HepG2 (cell line): Measurements from ENCODE around the gene OTUD7B. TPM values are rescaled to one million over a fixed set of nuclear protein-coding genes. Genes with fewer than 3 reads are reported as not detected.

ENCODE experiments used
- ATAC-seq: fragments of 200-7000 bp; cut with Tn5 transposase; 3 replicates; pipeline ENCODE4 v1.9.1; 2020; ENCODE audit warnings: mild to moderate bottlenecking, moderate library complexity
- BruUV-seq: library from RNA; stranded (reverse); fragments of 400-500 nt; replicated peaks from 2 replicates; lab custom pipeline; 2021; lab: Mats Ljungman, UMichigan
- CTCF ChIA-PET: fragments of 300-600 bp; formaldehyde crosslinking; extraction: SDS; loops from one replicate; lab custom pipeline; 2021; ENCODE audit warnings: low total read pairs, inconsistent platforms, low intra/inter-chr PET ratio; lab: Yijun Ruan, JAX
- POLR2A ChIA-PET: fragments of 350-600 bp; sonication (Branson Sonifier 250); formaldehyde crosslinking; loops from one replicate; lab custom pipeline; 2020; ENCODE audit warnings: antibody characterized with exemption, inconsistent platforms; lab: Yijun Ruan, JAX
- DNase-seq: peaks from one replicate; pipeline ENCODE4 v3.0.0-alpha.2; 2015; ENCODE audit warnings: low spot score
- FAIRE-seq: peaks from 3 replicates; lab custom pipeline; 2011; peaks lifted over from hg19 to GRCh38; lab: Jason Lieb, UNC
- H2AFZ ChIP-seq: one replicate; pipeline ENCODE4 v1.6.1; 2011; ENCODE audit warnings: low read length, inconsistent platforms
- H3K27ac ChIP-seq: fragments of 300-600 bp; 3 replicates; pipeline ENCODE4 v1.8.0; 2011; ENCODE audit warnings: mixed run types, mild to moderate bottlenecking, mixed read lengths, low read length, inconsistent platforms; ENCODE audit not compliant: insufficient read depth; ENCODE audit errors: extremely low read length
- H3K27me3 ChIP-seq, 2 experiments: fragments of 200-600 bp in 1 of 2; 2 replicates in 1 of 2; 3 replicates in 1 of 2; pipeline versions ENCODE4 v1.6.0 to v1.8.0; 2011; ENCODE audit warnings: low read length in 2 of 2, mild to moderate bottlenecking in 2 of 2, moderate library complexity in 2 of 2, inconsistent platforms in 1 of 2; ENCODE audit not compliant: insufficient read depth in 2 of 2, control insufficient read depth in 1 of 2
- H3K36me3 ChIP-seq, 2 experiments: fragments of 200-600 bp in 1 of 2; replicated peaks in 1 of 2; 2 replicates in 1 of 2; 3 replicates in 1 of 2; pipeline versions ENCODE4 v1.5.1 to v1.8.0; 2011; ENCODE audit warnings: low read length in 2 of 2, inconsistent platforms in 1 of 2; ENCODE audit not compliant: insufficient read depth in 2 of 2, control insufficient read depth in 1 of 2
- H3K4me1 ChIP-seq: 2 replicates; pipeline ENCODE4 v1.5.1; 2012; ENCODE audit warnings: low read length, inconsistent platforms; ENCODE audit not compliant: insufficient read depth
- H3K4me2 ChIP-seq: 2 replicates; pipeline ENCODE4 v1.6.0; 2011; ENCODE audit warnings: low read depth, low read length, inconsistent platforms
- H3K4me3 ChIP-seq, 3 experiments: fragments of 200-600 bp in 1 of 3; sonication (generic), shearing (Covaris generic) in 1 of 3; replicated peaks in 1 of 3; 2 replicates each; pipeline ENCODE4 v1.5.1; 2011 to 2016; ENCODE audit warnings: low read length in 3 of 3, inconsistent platforms in 2 of 3, low read depth in 2 of 3, mild to moderate bottlenecking in 2 of 3, control low read depth in 1 of 3, mixed read lengths in 1 of 3; ENCODE audit not compliant: insufficient read depth in 1 of 3
- H3K79me2 ChIP-seq: one replicate; pipeline ENCODE4 v1.6.1; 2011; ENCODE audit warnings: low read length, inconsistent platforms; ENCODE audit not compliant: insufficient read depth
- H3K9ac ChIP-seq: 2 replicates; pipeline ENCODE4 v1.6.0; 2011; ENCODE audit warnings: mild to moderate bottlenecking, low read depth, low read length, inconsistent platforms; ENCODE audit not compliant: insufficient read depth
- H3K9me3 ChIP-seq: 2 replicates; pipeline ENCODE4 v1.5.1; 2012; ENCODE audit warnings: mild to moderate bottlenecking, low read length
- H4K20me1 ChIP-seq: 2 replicates; pipeline ENCODE4 v1.6.0; 2011; ENCODE audit warnings: inconsistent platforms, mild to moderate bottlenecking, low read length, moderate library complexity; ENCODE audit not compliant: insufficient read depth
- AGO2 ChIP-seq: fragments of 200-400 bp; formaldehyde crosslinking; optimal IDR thresholded peaks from 2 replicates; pipeline ENCODE3; 2017; ENCODE audit warnings: mild to moderate bottlenecking, low read depth, low read length, moderate library complexity
- ATAD3A ChIP-seq: sonication (generic); formaldehyde crosslinking; IDR thresholded peaks from 2 replicates; pipeline ENCODE4 v1.4.0; 2020; ENCODE audit warnings: missing genetic modification reagents
- HNRNPH1 ChIP-seq: fragments of 200-400 bp; formaldehyde crosslinking; optimal IDR thresholded peaks from 2 replicates; pipeline ENCODE3; 2017; ENCODE audit warnings: mild to moderate bottlenecking, low read depth, low read length
- ISL2 ChIP-seq: sonication (generic); formaldehyde crosslinking; IDR thresholded peaks from 2 replicates; pipeline ENCODE4 v1.5.0; 2020; ENCODE audit warnings: missing genetic modification reagents
- KAT2B ChIP-seq: fragments of 150-350 bp; IDR thresholded peaks from 2 replicates; pipeline ENCODE4 v1.6.1; 2014; ENCODE audit warnings: low read depth, low read length, borderline replicate concordance
- KAT8 ChIP-seq: IDR thresholded peaks from 2 replicates; pipeline ENCODE4 v1.6.1; 2016; ENCODE audit warnings: missing genetic modification reagents, missing compliant biosample characterization
- RNF219 ChIP-seq: sonication (generic); formaldehyde crosslinking; IDR thresholded peaks from 2 replicates; pipeline ENCODE4 v1.5.0; 2020; ENCODE audit warnings: mild to moderate bottlenecking, missing genetic modification reagents
- SMAD1 ChIP-seq: sonication (generic); formaldehyde crosslinking; IDR thresholded peaks from 2 replicates; pipeline ENCODE4 v1.4.0; 2020; ENCODE audit warnings: missing genetic modification reagents, low read depth, mild to moderate bottlenecking, borderline replicate concordance
- SRSF1 ChIP-seq: fragments of 200-400 bp; formaldehyde crosslinking; optimal IDR thresholded peaks from 2 replicates; pipeline ENCODE3; 2017; ENCODE audit warnings: mild to moderate bottlenecking, low read depth, low read length, moderate library complexity
- TBP ChIP-seq: sonication (generic); formaldehyde crosslinking; IDR thresholded peaks from 2 replicates; pipeline ENCODE4 v1.5.0; 2020; ENCODE audit warnings: missing genetic modification reagents
- ZBTB40 ChIP-seq, 2 experiments: fragments of 450-650 bp in 1 of 2; sonication (generic) in 1 of 2; formaldehyde crosslinking in 1 of 2; IDR thresholded peaks; 2 replicates each; pipeline versions ENCODE4 v1.6.1 to v1.8.0; 2016 to 2022; ENCODE audit warnings: antibody characterized with exemption in 1 of 2, mild to moderate bottlenecking in 1 of 2, missing genetic modification reagents in 1 of 2
- ZNF138 ChIP-seq: sonication (generic); formaldehyde crosslinking; IDR thresholded peaks from 2 replicates; pipeline ENCODE4 v1.5.0; 2020; ENCODE audit warnings: mild to moderate bottlenecking, low read depth, missing genetic modification reagents
- ZNF382 ChIP-seq: sonication (generic); formaldehyde crosslinking; IDR thresholded peaks from 2 replicates; pipeline ENCODE4 v1.5.0; 2020; ENCODE audit warnings: missing genetic modification reagents, mild to moderate bottlenecking, borderline replicate concordance
- ZNF549 ChIP-seq: sonication (generic); formaldehyde crosslinking; IDR thresholded peaks from 2 replicates; pipeline ENCODE4 v1.5.0; 2020; ENCODE audit warnings: missing genetic modification reagents
- ZSCAN12 ChIP-seq: sonication (generic); formaldehyde crosslinking; IDR thresholded peaks from 2 replicates; pipeline ENCODE4 v1.9.0; 2021; ENCODE audit warnings: mild to moderate bottlenecking, missing genetic modification reagents
- WGBS: methylation state at CpG from one replicate; pipeline ENCODE4 v1.1.6; 2017; ENCODE audit warnings: low lambda C conversion rate; 5-methylcytosine and 5-hydroxymethylcytosine counted together
- in situ Hi-C: cut with HindIII; loops from 2 replicates; pipeline ENCODE4 v1.10.0; 2017; ENCODE audit warnings: low pct_unique_long_range_greater_than_20kb; ENCODE audit not compliant: extremely low pct_ligation_motif_present
- intact Hi-C: fragments of 100-400 bp; cut with micrococcal nuclease; formaldehyde crosslinking; loops from one replicate; pipeline ENCODE4 v1.10.0; 2022; ENCODE audit not compliant: unreplicated experiment
- polyA plus RNA-seq, 8 experiments: library from polyadenylated mRNA; depleted of rRNA in 3 of 8; stranded (reverse) in 7 of 8; unstranded in 1 of 8; fragments of >200 nt; fragmentation: Illumina TruSeq in 4 of 8; extraction: Trizol in 4 of 8; gene quantifications; 2 replicates each; pipeline versions ENCODE4 v1.2.1 to v1.2.3, GENCODE V29; 2011 to 2016; ENCODE audit warnings: low read depth in 4 of 8, missing spikeins in 1 of 8, mixed read lengths in 1 of 8; ENCODE audit not compliant: insufficient read depth in 1 of 8
- total RNA-seq, 5 experiments: library from RNA; depleted of rRNA; stranded (reverse); fragments of >200 nt; fragmentation: Illumina TruSeq; extraction: Trizol; gene quantifications; 2 replicates each; pipeline ENCODE4 v1.2.3, GENCODE V29; 2016; ENCODE audit warnings: low read depth in 1 of 5

OTUD7B gene
- total and polyA plus RNA-seq, 2 of the 13 experiments (the other 11 are each of a cell fraction or from before 2014, with no cell fraction given): 5.1 to 11.2 TPM

- in situ Hi-C loops (loop anchor here (5.0 to 10.0 kb wide), 2 partner anchors 90 to 232 kb away; no protein-coding TSS in a partner anchor), intact Hi-C loops (loop anchor here (1.0 to 10.0 kb wide), 3 partner anchors 88 to 224 kb away; no protein-coding TSS in a partner anchor)
- no peaks in the 10 kb centered on the region for H3K27me3 ChIP-seq
- H3K9me3 ChIP-seq: no peaks in the 10 kb centered on the region
- no peaks in the 10 kb centered on the region for H3K79me2 ChIP-seq
- peaks cover 11% of the 10 kb centered on the region for H3K4me1 ChIP-seq
- peaks cover 19 to 73% of the 10 kb centered on the region in 2 experiments for H3K36me3 ChIP-seq
- H3K4me2 ChIP-seq: no peak overlapping the region
- FAIRE-seq (no peak), ATAC-seq (no peak), DNase-seq (no peak)
- BruUV-seq: no TSS peak
- no peak overlapping the region for H3K27ac ChIP-seq
- CTCF ChIA-PET: interaction anchor here (2.5 to 3.2 kb wide), 3 partner anchors 88 to 224 kb away, joined by 12 to 61 read pairs (median 13); no protein-coding TSS in a partner anchor
- no peak overlapping the region for H3K4me3 ChIP-seq
- H4K20me1 ChIP-seq: no peaks in the 10 kb centered on the region
- 81% methylated on average over 2 of the region's 2 CpGs for WGBS
- POLR2A ChIA-PET: no interaction called here
- no peak overlapping the region for H2AFZ ChIP-seq
- H3K9ac ChIP-seq: no peak overlapping the region
- TF ChIP-seq SRSF1 (no peak), ZBTB40 (IDR thresholded peaks at IDR 0.05) (no peak), ZBTB40 (CRISPR knock-in tag; IDR thresholded peaks at IDR 0.05) (no peak), ZNF549 (no peak), ZNF382 (CRISPR knock-in tag) (no peak), RNF219 (CRISPR knock-in tag) (no peak), KAT8 (no peak), KAT2B (no peak), ISL2 (CRISPR knock-in tag) (no peak), AGO2 (no peak), HNRNPH1 (no peak), ZSCAN12 (CRISPR knock-in tag) (no peak), SMAD1 (CRISPR knock-in tag) (no peak), ATAD3A (CRISPR knock-in tag) (no peak), TBP (CRISPR knock-in tag) (no peak), ZNF138 (CRISPR knock-in tag) (no peak)
Measured at GRCh38 chr1:149962736-149963135, 47.8 kb downstream of the OTUD7B start.
